HepG2 (cell line): ENCODE measurements around the gene SIGLEC8. TPM values are rescaled to one million over a fixed set of nuclear protein-coding genes. Genes with fewer than 3 reads are reported as not detected.
A peak's percentile ranks its signal among the peaks of the same experiment; 100 is the strongest.

Experiments
- FOXA1 ChIP-seq, 2 experiments: fragments of 450-650 bp in 1 of 2; sonication (generic) in 1 of 2; formaldehyde crosslinking in 1 of 2; IDR thresholded peaks; 2 replicates each; pipeline versions ENCODE4 v1.4.0 to v1.6.1; 2016 to 2020; ENCODE audit warnings: missing genetic modification reagents in 1 of 2
- GLI4 ChIP-seq: sonication (generic); formaldehyde crosslinking; IDR thresholded peaks from 2 replicates; pipeline ENCODE4 v1.5.1; 2020; ENCODE audit warnings: missing genetic modification reagents, mild to moderate bottlenecking, moderate library complexity, borderline replicate concordance
- HMG20A ChIP-seq: IDR thresholded peaks from 2 replicates; pipeline ENCODE4 v1.6.1; 2016; ENCODE audit warnings: borderline replicate concordance
- JUN ChIP-seq: sonication (generic); formaldehyde crosslinking; IDR thresholded peaks from 2 replicates; pipeline ENCODE4 v1.4.0; 2020; ENCODE audit warnings: mild to moderate bottlenecking, missing genetic modification reagents
- JUND ChIP-seq: sonication (generic); formaldehyde crosslinking; IDR thresholded peaks from 2 replicates; pipeline ENCODE4 v1.8.0; 2022; ENCODE audit warnings: mild to moderate bottlenecking, missing genetic modification reagents
- MEIS2 ChIP-seq: sonication (generic); formaldehyde crosslinking; IDR thresholded peaks from 2 replicates; pipeline ENCODE4 v1.9.0; 2021; ENCODE audit warnings: mild to moderate bottlenecking, missing genetic modification reagents
- MIER3 ChIP-seq: IDR thresholded peaks from 2 replicates; pipeline ENCODE4 v1.6.1; 2016; ENCODE audit warnings: missing compliant biosample characterization, borderline replicate concordance
- NFE2L1 ChIP-seq: sonication (generic); formaldehyde crosslinking; IDR thresholded peaks from 2 replicates; pipeline ENCODE4 v1.4.0; 2020; ENCODE audit warnings: missing genetic modification reagents, mild to moderate bottlenecking, borderline replicate concordance
- NFRKB ChIP-seq: fragments of 450-650 bp; IDR thresholded peaks from 2 replicates; pipeline ENCODE4 v1.6.1; 2017
- RAD51 ChIP-seq: fragments of 450-650 bp; IDR thresholded peaks from 2 replicates; pipeline ENCODE4 v1.6.1; 2016; ENCODE audit warnings: borderline replicate concordance
- RNF2 ChIP-seq: fragments of 450-650 bp; conservative IDR thresholded peaks from 2 replicates; pipeline ENCODE4 v1.6.1; 2016; ENCODE audit warnings: low read depth
- TP53 ChIP-seq: sonication (generic); formaldehyde crosslinking; conservative IDR thresholded peaks from 2 replicates; pipeline ENCODE4 v1.4.0; 2020; ENCODE audit warnings: missing genetic modification reagents
- ZNF24 ChIP-seq: fragments of 450-650 bp; IDR thresholded peaks from 2 replicates; pipeline ENCODE4 v1.6.1; 2017; ENCODE audit warnings: antibody characterized with exemption, mild to moderate bottlenecking
- ZNF331 ChIP-seq: sonication (generic); formaldehyde crosslinking; IDR thresholded peaks from 2 replicates; pipeline ENCODE4 v1.4.0; 2020; ENCODE audit warnings: missing genetic modification reagents
- ZNF335 ChIP-seq: sonication (generic); formaldehyde crosslinking; IDR thresholded peaks from 2 replicates; pipeline ENCODE4 v1.4.0; 2020; ENCODE audit warnings: missing genetic modification reagents
- ZNF33B ChIP-seq: sonication (generic); formaldehyde crosslinking; IDR thresholded peaks from 2 replicates; pipeline ENCODE4 v1.5.1; 2020; ENCODE audit warnings: mild to moderate bottlenecking, missing genetic modification reagents
- ZNF546 ChIP-seq: sonication (generic); formaldehyde crosslinking; conservative IDR thresholded peaks from 2 replicates; pipeline ENCODE4 v1.8.1; 2023; ENCODE audit warnings: mild to moderate bottlenecking, missing genetic modification reagents
- ZNF766 ChIP-seq: sonication (generic); formaldehyde crosslinking; IDR thresholded peaks from 2 replicates; pipeline ENCODE4 v1.5.0; 2020; ENCODE audit warnings: missing genetic modification reagents, borderline replicate concordance
- ZSCAN12 ChIP-seq: sonication (generic); formaldehyde crosslinking; IDR thresholded peaks from 2 replicates; pipeline ENCODE4 v1.9.0; 2021; ENCODE audit warnings: mild to moderate bottlenecking, missing genetic modification reagents
- polyA plus RNA-seq, 8 experiments: library from polyadenylated mRNA; depleted of rRNA in 3 of 8; stranded (reverse) in 7 of 8; unstranded in 1 of 8; fragments of >200 nt; fragmentation: Illumina TruSeq in 4 of 8; extraction: Trizol in 4 of 8; gene quantifications; 2 replicates each; pipeline versions ENCODE4 v1.2.1 to v1.2.3, GENCODE V29; 2011 to 2016; ENCODE audit warnings: low read depth in 4 of 8, missing spikeins in 1 of 8, mixed read lengths in 1 of 8; ENCODE audit not compliant: insufficient read depth in 1 of 8
- total RNA-seq, 5 experiments: library from RNA; depleted of rRNA; stranded (reverse); fragments of >200 nt; fragmentation: Illumina TruSeq; extraction: Trizol; gene quantifications; 2 replicates each; pipeline ENCODE4 v1.2.3, GENCODE V29; 2016; ENCODE audit warnings: low read depth in 1 of 5
- TF ChIP-seq, protein P1 (sequence below): sonication (generic); formaldehyde crosslinking; IDR thresholded peaks from 2 replicates; pipeline ENCODE4 v1.5.1; 2020; ENCODE audit warnings: mild to moderate bottlenecking, missing genetic modification reagents, borderline replicate concordance
- TF ChIP-seq, protein P2 (sequence below): sonication (generic); formaldehyde crosslinking; IDR thresholded peaks from 2 replicates; pipeline ENCODE4 v1.4.0; 2020; ENCODE audit warnings: missing genetic modification reagents
- TF ChIP-seq, protein P3 (sequence below): sonication (generic); formaldehyde crosslinking; IDR thresholded peaks from 2 replicates; pipeline ENCODE4 v1.8.0; 2022; ENCODE audit warnings: missing genetic modification reagents, mild to moderate bottlenecking, borderline replicate concordance
- TF ChIP-seq, protein P4 (sequence below): IDR thresholded peaks from 2 replicates; pipeline ENCODE4 v1.6.1; 2016; ENCODE audit warnings: mild to moderate bottlenecking

The SIGLEC8 gene
- total and polyA plus RNA-seq, 2 of the 13 experiments (the other 11 are each of a cell fraction or from before 2014, with no cell fraction given), result not detected

DNA sequence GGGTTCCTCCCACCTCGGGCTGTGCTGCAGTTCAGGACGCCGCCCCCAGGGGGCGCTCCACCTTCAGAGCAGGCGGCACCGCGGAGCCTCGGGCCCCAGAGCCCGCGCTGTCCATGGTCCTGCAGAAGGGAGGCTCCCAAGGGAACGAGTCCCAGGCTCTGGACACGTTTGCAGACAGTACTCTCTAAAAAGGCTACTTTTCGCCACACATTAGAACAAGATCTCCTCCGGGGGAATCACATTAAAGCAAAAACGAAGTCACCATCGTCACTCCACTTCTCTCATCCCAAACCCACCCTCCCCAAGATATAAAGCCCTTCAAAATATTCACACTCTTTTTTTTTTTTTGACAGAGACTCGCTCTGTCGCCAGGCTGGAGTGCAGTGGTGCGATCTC, 36.2 kb downstream of the SIGLEC8 start (continued):
- TF ChIP-seq, protein P1, sequence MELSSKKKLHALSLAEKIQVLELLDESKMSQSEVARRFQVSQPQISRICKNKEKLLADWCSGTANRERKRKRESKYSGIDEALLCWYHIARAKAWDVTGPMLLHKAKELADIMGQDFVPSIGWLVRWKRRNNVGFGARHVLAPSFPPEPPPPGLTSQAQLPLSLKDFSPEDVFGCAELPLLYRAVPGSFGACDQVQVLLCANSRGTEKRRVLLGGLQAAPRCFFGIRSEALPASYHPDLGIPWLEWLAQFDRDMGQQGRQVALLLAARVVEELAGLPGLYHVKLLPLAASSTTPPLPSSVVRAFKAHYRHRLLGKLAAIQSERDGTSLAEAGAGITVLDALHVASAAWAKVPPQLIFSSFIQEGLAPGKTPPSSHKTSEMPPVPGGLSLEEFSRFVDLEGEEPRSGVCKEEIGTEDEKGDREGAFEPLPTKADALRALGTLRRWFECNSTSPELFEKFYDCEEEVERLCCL (CRISPR knock-in tag), result peak; percentile 96; the same call in 1 of the 2 replicates
- TF ChIP-seq ZSCAN12 (CRISPR knock-in tag), result peak; percentile 99
- TF ChIP-seq RAD51, result no peak
- TF ChIP-seq GLI4 (CRISPR knock-in tag), result no peak; the same call in 1 of the 2 replicates
- peak; percentile 98 for TF ChIP-seq MEIS2 (CRISPR knock-in tag)
- no peak for TF ChIP-seq ZNF24
- peak; percentile 78 for TF ChIP-seq TP53 (CRISPR knock-in tag)
- TF ChIP-seq HMG20A (CRISPR knock-in tag), result peak; percentile 59; the same call in 1 of the 2 replicates
- TF ChIP-seq ZNF33B (CRISPR knock-in tag), result peak; percentile 84
- no peak for TF ChIP-seq FOXA1 (IDR thresholded peaks at IDR 0.05)
- 0 out of 2 replicates have a peak, but pooled peaks have one; percentile 11 for TF ChIP-seq FOXA1 (CRISPR knock-in tag; IDR thresholded peaks at IDR 0.05)
- TF ChIP-seq, protein P2, sequence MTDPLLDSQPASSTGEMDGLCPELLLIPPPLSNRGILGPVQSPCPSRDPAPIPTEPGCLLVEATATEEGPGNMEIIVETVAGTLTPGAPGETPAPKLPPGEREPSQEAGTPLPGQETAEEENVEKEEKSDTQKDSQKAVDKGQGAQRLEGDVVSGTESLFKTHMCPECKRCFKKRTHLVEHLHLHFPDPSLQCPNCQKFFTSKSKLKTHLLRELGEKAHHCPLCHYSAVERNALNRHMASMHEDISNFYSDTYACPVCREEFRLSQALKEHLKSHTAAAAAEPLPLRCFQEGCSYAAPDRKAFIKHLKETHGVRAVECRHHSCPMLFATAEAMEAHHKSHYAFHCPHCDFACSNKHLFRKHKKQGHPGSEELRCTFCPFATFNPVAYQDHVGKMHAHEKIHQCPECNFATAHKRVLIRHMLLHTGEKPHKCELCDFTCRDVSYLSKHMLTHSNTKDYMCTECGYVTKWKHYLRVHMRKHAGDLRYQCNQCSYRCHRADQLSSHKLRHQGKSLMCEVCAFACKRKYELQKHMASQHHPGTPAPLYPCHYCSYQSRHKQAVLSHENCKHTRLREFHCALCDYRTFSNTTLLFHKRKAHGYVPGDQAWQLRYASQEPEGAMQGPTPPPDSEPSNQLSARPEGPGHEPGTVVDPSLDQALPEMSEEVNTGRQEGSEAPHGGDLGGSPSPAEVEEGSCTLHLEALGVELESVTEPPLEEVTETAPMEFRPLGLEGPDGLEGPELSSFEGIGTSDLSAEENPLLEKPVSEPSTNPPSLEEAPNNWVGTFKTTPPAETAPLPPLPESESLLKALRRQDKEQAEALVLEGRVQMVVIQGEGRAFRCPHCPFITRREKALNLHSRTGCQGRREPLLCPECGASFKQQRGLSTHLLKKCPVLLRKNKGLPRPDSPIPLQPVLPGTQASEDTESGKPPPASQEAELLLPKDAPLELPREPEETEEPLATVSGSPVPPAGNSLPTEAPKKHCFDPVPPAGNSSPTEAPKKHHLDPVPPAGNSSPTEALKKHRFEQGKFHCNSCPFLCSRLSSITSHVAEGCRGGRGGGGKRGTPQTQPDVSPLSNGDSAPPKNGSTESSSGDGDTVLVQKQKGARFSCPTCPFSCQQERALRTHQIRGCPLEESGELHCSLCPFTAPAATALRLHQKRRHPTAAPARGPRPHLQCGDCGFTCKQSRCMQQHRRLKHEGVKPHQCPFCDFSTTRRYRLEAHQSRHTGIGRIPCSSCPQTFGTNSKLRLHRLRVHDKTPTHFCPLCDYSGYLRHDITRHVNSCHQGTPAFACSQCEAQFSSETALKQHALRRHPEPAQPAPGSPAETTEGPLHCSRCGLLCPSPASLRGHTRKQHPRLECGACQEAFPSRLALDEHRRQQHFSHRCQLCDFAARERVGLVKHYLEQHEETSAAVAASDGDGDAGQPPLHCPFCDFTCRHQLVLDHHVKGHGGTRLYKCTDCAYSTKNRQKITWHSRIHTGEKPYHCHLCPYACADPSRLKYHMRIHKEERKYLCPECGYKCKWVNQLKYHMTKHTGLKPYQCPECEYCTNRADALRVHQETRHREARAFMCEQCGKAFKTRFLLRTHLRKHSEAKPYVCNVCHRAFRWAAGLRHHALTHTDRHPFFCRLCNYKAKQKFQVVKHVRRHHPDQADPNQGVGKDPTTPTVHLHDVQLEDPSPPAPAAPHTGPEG (CRISPR knock-in tag), result peak; percentile 94
- TF ChIP-seq JUN (CRISPR knock-in tag), result no peak
- TF ChIP-seq ZNF546 (CRISPR knock-in tag), result peak; percentile 96
- TF ChIP-seq NFE2L1 (CRISPR knock-in tag), result peak; percentile 72; the same call in 1 of the 2 replicates
- TF ChIP-seq NFRKB, result no peak
- TF ChIP-seq RNF2, result no peak
- peak; percentile 95 for TF ChIP-seq ZNF335 (CRISPR knock-in tag)
- TF ChIP-seq, protein P3, sequence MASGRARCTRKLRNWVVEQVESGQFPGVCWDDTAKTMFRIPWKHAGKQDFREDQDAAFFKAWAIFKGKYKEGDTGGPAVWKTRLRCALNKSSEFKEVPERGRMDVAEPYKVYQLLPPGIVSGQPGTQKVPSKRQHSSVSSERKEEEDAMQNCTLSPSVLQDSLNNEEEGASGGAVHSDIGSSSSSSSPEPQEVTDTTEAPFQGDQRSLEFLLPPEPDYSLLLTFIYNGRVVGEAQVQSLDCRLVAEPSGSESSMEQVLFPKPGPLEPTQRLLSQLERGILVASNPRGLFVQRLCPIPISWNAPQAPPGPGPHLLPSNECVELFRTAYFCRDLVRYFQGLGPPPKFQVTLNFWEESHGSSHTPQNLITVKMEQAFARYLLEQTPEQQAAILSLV (CRISPR knock-in tag), result peak; percentile 77
- TF ChIP-seq ZNF331, result peak; percentile 97
- peak; percentile 97 for TF ChIP-seq ZNF766 (CRISPR knock-in tag)
- TF ChIP-seq MIER3 (CRISPR knock-in tag), result peak; percentile 96; the same call in 1 of the 2 replicates
- 0 out of 2 replicates have a peak, but pooled peaks have one; percentile 48 for TF ChIP-seq JUND
- TF ChIP-seq, protein P4, sequence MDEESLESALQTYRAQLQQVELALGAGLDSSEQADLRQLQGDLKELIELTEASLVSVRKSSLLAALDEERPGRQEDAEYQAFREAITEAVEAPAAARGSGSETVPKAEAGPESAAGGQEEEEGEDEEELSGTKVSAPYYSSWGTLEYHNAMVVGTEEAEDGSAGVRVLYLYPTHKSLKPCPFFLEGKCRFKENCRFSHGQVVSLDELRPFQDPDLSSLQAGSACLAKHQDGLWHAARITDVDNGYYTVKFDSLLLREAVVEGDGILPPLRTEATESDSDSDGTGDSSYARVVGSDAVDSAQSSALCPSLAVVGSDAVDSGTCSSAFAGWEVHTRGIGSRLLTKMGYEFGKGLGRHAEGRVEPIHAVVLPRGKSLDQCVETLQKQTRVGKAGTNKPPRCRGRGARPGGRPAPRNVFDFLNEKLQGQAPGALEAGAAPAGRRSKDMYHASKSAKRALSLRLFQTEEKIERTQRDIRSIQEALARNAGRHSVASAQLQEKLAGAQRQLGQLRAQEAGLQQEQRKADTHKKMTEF, result peak; percentile 89
